Neuron (in vitro differentiated cells): Measurements from ENCODE around the gene TRAPPC10.

Source experiments
- H2AFZ ChIP-seq: one replicate; pipeline ENCODE4 v1.6.1; 2013; ENCODE audit warnings: low read depth, mild to moderate bottlenecking, inconsistent platforms, low read length, moderate library complexity
- H3K27me3 ChIP-seq: one replicate; pipeline ENCODE4 v1.6.1; 2013; ENCODE audit warnings: low read length; ENCODE audit not compliant: insufficient read depth
- H3K36me3 ChIP-seq: one replicate; pipeline ENCODE4 v1.6.1; 2013; ENCODE audit warnings: low read length; ENCODE audit not compliant: insufficient read depth
- H3K4me1 ChIP-seq: one replicate; pipeline ENCODE4 v1.6.1; 2013; ENCODE audit warnings: low read length; ENCODE audit not compliant: insufficient read depth
- H3K4me3 ChIP-seq: 2 replicates; pipeline ENCODE4 v1.5.1; 2013; ENCODE audit warnings: mild to moderate bottlenecking, low read length, moderate library complexity
- H3K9me3 ChIP-seq: one replicate; pipeline ENCODE4 v1.6.1; 2013; ENCODE audit warnings: low read length

TRAPPC10 gene

DNA sequence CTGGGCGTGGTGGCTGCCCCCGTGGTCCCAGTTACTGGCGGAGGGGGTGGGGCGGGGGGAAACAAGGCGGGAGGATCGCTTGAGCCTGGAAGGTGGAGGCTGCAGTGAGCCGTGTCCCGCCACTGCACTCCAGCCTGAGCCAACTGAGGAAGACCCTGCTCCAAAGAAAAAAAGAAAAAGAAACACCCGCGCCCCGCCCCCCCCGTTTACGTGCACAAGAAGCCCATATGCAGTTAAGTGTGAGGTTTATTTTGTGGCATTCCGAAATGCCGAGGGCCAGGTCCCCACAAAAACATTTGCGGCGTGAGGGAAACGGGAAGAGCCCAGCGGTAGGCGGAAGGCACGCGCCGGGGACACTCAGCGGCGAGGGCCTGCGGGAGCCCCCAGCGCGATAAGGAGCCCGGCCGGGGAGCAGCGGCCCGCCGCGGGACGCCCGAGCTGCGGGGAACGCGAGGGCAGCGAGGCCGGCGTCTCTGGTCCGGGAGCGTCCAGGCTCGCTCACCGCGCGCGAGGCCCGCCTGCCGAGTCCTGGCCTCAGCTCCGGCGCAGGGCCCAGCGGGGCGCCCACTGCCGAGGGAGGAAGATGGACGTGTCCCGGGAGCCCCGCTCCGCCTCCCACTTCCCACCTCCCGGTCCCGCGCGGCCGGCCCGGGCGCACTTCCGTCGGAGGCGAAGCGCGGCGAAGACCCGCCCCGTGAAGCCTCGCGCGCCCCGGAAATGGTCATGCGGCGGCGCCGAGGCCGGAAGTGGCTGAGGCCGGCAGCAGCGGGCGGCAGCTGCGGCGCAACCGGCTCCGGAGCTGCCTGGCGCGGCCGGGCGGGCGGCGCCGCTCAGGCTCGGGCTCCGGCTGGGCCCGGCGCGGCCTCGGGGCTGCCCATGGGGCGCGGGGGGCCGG lies at the start of gene TRAPPC10:
TSS of gene TRAPPC10 (plus strand) at position 731 of the 895 bp plus-strand sequence. CDS start 185 bp downstream, outside the sequence.
- H3K27me3 ChIP-seq = no peaks in the 10 kb centered on the region
- H3K36me3 ChIP-seq = no peaks in the 10 kb centered on the region
- no peaks in the 10 kb centered on the region for H3K9me3 ChIP-seq
- H3K4me3 ChIP-seq = peak within 1 kb of the TSS; percentile 63
- H3K4me1 ChIP-seq = peaks cover 24% of the 10 kb centered on the region
- H2AFZ ChIP-seq = peak within 1 kb of the TSS; percentile 78

DNA sequence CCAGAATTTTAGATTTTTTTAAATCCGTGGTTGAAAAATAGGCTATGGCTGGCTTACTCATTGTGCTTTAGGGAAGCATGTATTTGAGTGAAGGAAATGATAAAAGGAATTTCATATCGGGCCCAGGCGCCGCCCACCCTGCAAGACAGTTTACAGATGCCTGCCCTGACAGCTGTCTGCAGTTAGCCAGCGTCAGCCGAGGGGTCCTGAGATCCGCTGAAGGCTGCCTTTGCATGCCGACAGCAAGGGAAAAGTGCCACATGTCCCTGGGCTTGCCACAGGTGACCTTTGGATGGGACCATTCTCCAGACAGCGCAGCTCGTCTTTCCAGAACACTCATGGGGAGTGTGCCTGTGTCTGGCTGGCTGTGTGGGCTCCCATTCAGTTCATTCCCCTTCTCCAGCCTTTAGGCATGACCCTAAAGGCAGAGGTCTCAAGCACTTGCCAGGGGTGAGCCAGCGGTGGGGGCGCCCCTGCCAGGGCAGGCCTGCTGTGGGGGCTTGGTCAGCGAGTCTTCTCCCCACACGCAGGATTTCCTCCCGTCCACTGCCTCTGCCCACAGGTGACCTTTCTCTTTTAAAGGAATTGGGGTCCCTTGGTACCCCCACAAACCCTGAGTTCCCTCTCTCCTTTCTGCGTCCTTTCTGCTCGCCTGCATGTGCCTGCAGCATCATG lies 46.1 kb upstream of the TRAPPC10 start:
- Histone ChIP-seq H3K4me3 (no peak overlapping the region), H3K4me1 (no peaks in the 10 kb centered on the region), H3K36me3 (peaks cover 20% of the 10 kb centered on the region), H3K27me3 (no peaks in the 10 kb centered on the region), H3K9me3 (no peaks in the 10 kb centered on the region), H2AFZ (no peak overlapping the region)

GRCh38 chr21:43966946-43967512 lies 45.1 kb upstream of the TRAPPC10 start:
- Histone ChIP-seq H3K36me3 (peaks cover 25% of the 10 kb centered on the region), H2AFZ (no peak overlapping the region), H3K9me3 (no peaks in the 10 kb centered on the region), H3K4me1 (no peaks in the 10 kb centered on the region), H3K27me3 (no peaks in the 10 kb centered on the region), H3K4me3 (no peak overlapping the region)

- Histone ChIP-seq H3K9me3 (no peaks in the 10 kb centered on the region), H3K4me3 (no peak overlapping the region), H3K36me3 (peaks cover 20% of the 10 kb centered on the region), H3K27me3 (no peaks in the 10 kb centered on the region), H3K4me1 (no peaks in the 10 kb centered on the region), H2AFZ (no peak overlapping the region)
Measured at GRCh38 chr21:43967981-43968380, 44.1 kb upstream of the TRAPPC10 start.

- Histone ChIP-seq H3K4me3 (no peak overlapping the region), H3K27me3 (no peaks in the 10 kb centered on the region), H3K9me3 (no peaks in the 10 kb centered on the region), H3K36me3 (peaks cover 20% of the 10 kb centered on the region), H3K4me1 (no peaks in the 10 kb centered on the region), H2AFZ (no peak overlapping the region)
Measured at GRCh38 chr21:43968410-43969114, 43.5 kb upstream of the TRAPPC10 start.

DNA sequence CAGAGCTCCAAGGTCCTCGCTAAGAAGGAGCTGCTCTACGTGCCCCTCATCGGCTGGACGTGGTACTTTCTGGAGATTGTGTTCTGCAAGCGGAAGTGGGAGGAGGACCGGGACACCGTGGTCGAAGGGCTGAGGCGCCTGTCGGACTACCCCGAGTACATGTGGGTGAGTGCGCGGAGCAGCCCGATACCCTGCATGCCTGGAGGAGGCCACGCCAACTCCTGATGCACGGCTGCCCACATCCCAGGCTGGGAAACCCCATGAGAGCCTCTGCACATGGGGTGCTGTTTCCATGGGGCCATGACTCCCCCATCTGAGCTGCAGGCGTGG lies 43.0 kb upstream of the TRAPPC10 start:
- H3K9me3 ChIP-seq = no peaks in the 10 kb centered on the region
- H3K4me1 ChIP-seq = no peaks in the 10 kb centered on the region
- H3K4me3 ChIP-seq = no peak overlapping the region
- no peaks in the 10 kb centered on the region for H3K27me3 ChIP-seq
- no peak overlapping the region for H2AFZ ChIP-seq
- H3K36me3 ChIP-seq = peaks cover 20% of the 10 kb centered on the region

DNA sequence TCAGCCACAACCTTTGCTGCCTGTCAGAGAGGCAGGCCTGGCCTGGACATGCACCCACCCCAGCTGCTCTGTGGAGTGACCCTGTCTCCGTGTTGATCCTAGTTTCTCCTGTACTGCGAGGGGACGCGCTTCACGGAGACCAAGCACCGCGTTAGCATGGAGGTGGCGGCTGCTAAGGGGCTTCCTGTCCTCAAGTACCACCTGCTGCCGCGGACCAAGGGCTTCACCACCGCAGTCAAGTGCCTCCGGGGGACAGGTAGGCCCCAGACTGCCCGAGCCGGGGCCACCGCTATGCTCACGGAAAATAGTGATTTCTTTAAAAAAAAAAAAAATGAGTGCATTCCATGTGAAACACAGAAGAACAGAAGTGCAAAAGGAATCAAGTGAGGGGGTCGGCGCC lies 41.6 kb upstream of the TRAPPC10 start:
- H3K9me3 ChIP-seq = no peaks in the 10 kb centered on the region
- no peak overlapping the region for H2AFZ ChIP-seq
- peaks cover 20% of the 10 kb centered on the region for H3K36me3 ChIP-seq
- H3K27me3 ChIP-seq = no peaks in the 10 kb centered on the region
- H3K4me1 ChIP-seq = no peaks in the 10 kb centered on the region
- no peak overlapping the region for H3K4me3 ChIP-seq

- Histone ChIP-seq H3K4me1 (no peaks in the 10 kb centered on the region), H3K36me3 (peaks cover 20% of the 10 kb centered on the region), H3K4me3 (no peak overlapping the region), H2AFZ (no peak overlapping the region), H3K27me3 (no peaks in the 10 kb centered on the region), H3K9me3 (no peaks in the 10 kb centered on the region)
Measured at GRCh38 chr21:43971201-43971991, 40.7 kb upstream of the TRAPPC10 start.

DNA sequence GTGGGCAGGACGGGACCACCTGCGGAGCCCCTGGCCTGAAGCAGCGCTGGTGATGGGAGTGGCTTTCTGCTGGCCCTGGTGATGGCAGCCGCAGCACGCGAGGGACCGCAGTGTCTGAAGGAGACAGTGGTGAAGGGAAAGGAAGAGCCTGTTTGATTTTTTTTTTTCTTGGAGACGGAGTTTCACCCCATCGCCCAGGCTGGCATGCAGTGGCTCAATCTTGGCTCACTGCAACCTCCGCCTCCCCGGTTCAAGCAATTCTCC lies 40.2 kb upstream of the TRAPPC10 start:
- Histone ChIP-seq H3K9me3 (no peaks in the 10 kb centered on the region), H2AFZ (no peak overlapping the region), H3K27me3 (no peaks in the 10 kb centered on the region), H3K4me3 (no peak overlapping the region), H3K4me1 (no peaks in the 10 kb centered on the region), H3K36me3 (peaks cover 20% of the 10 kb centered on the region)

DNA sequence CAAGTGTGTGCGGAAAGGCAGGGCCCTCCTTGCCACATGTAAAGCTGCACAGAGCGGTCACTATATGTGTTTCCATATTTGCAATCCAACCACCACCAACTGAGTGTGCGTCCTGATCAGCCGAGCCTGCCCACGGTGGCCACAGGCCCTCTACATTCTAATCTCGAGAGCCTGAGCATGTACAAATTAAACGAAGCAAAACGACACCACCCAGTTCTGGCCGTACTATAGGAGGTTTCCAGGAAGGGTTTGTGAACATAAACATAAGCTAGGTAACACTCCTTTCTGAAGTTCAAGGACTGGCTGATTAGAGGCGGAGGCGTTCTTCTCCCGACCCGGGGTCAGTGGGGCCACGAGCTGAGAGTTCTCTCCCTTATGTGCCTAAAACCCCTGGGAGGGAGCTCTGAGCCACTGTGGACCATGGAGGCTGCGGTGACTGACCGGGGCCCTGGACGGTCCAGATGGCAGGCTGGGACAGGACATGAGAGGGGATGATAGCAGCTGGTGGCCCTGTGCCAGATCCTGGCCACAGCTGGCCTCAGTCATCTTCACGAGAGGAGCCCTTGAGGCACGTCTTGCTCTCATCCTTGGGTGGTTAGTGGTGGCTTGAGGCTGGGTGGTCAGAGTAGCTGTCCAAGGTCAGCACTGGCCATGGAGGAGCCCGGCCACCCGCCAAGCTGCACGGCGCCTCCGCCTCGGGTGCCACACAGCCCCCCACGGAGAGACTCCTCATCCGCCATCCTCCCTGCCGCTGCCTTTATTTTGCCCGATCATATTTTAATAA lies 39.1 kb upstream of the TRAPPC10 start:
- Histone ChIP-seq H3K9me3 (no peaks in the 10 kb centered on the region), H3K27me3 (no peaks in the 10 kb centered on the region), H3K36me3 (peaks cover 23% of the 10 kb centered on the region), H2AFZ (no peak overlapping the region), H3K4me1 (no peaks in the 10 kb centered on the region), H3K4me3 (no peak overlapping the region)

GRCh38 chr21:43973634-43973955 lies 38.5 kb upstream of the TRAPPC10 start:
- no peaks in the 10 kb centered on the region for H3K27me3 ChIP-seq
- H3K36me3 ChIP-seq = peaks cover 21% of the 10 kb centered on the region
- no peaks in the 10 kb centered on the region for H3K9me3 ChIP-seq
- no peaks in the 10 kb centered on the region for H3K4me1 ChIP-seq
- H2AFZ ChIP-seq = no peak overlapping the region
- H3K4me3 ChIP-seq = no peak overlapping the region

DNA sequence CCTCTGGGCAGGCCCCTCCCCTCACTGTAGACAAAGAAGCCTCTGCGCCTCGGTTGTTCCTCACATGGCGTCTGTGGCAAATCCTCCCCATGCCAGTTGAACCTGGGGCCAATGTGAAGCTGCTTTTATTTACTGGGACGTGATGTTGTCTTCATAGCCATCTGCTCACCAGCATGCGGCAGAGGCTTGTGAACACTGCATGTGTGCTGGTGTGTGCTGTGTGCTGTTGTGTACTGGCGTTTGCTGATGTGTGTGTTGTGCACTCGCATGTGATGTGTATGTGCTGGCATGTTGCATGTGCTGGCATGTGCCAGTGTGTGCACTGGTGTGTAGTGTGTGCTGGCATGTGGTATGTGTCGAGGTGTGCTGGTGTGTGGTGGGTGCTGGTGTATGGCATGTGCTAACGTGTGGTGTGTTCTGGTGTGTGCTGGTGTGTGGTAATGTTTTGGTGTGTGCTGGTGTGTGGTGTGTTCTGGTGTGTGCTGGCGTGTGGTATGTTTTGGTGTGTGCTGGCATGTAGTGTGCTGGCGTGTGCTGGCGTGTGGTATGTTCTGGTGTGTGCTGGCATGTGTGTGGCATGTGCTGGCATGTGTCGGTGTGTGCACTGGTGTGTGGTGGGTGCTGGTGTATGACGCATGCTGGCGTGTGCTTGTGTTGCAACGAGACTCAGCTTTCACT lies 37.2 kb upstream of the TRAPPC10 start:
- Histone ChIP-seq H2AFZ (no peak overlapping the region), H3K36me3 (peaks cover 14% of the 10 kb centered on the region), H3K9me3 (no peaks in the 10 kb centered on the region), H3K4me1 (no peaks in the 10 kb centered on the region), H3K27me3 (no peaks in the 10 kb centered on the region), H3K4me3 (no peak overlapping the region)
